DMS79 treated with DMSO at 0.1 percent for 48 hours (cell line): ENCODE results near the gene PTPRT.

Source experiments
- DNase-seq: peaks from one replicate; lab custom pipeline; 2025; lab: John Stamatoyannopoulos, UW

The PTPRT gene

GRCh38 chr20:42191140-42191860 lies 998.4 kb downstream of the PTPRT start:
- DNase-seq, result no peak

- no peak for DNase-seq
Measured at GRCh38 chr20:42190084-42190483, 999.6 kb downstream of the PTPRT start.

GRCh38 chr20:42186337-42186736 lies 1003.4 kb downstream of the PTPRT start:
- DNase-seq, result no peak

GRCh38 chr20:42183147-42183546 lies 1006.6 kb downstream of the PTPRT start:
- no peak for DNase-seq

GRCh38 chr20:42181064-42181463 lies 1008.6 kb downstream of the PTPRT start:
- DNase-seq, result no peak

- no peak for DNase-seq
Measured at GRCh38 chr20:42179768-42180167, 1009.9 kb downstream of the PTPRT start.

GRCh38 chr20:42173440-42173839 lies 1016.3 kb downstream of the PTPRT start:
- no peak for DNase-seq

- no peak for DNase-seq
Measured at GRCh38 chr20:42164121-42164890, 1025.4 kb downstream of the PTPRT start.

GRCh38 chr20:42161228-42161829 lies 1028.4 kb downstream of the PTPRT start:
- no peak for DNase-seq

- DNase-seq, result no peak
Measured at GRCh38 chr20:42159808-42160207, 1029.9 kb downstream of the PTPRT start.

GRCh38 chr20:42158272-42158671 lies 1031.4 kb downstream of the PTPRT start:
- no peak for DNase-seq

- no peak for DNase-seq
Measured at GRCh38 chr20:42155586-42155985, 1034.1 kb downstream of the PTPRT start.

- no peak for DNase-seq
Measured at GRCh38 chr20:42152575-42152974, 1037.1 kb downstream of the PTPRT start.

GRCh38 chr20:42150230-42150629 lies 1039.5 kb downstream of the PTPRT start:
- no peak for DNase-seq

GRCh38 chr20:42138729-42139128 lies 1051.0 kb downstream of the PTPRT start:
- no peak for DNase-seq

GRCh38 chr20:42134265-42135098 lies 1055.2 kb downstream of the PTPRT start:
- no peak for DNase-seq

- DNase-seq, result no peak
Measured at GRCh38 chr20:42130810-42131596, 1058.7 kb downstream of the PTPRT start.

- DNase-seq, result no peak
Measured at GRCh38 chr20:42125426-42125825, 1064.3 kb downstream of the PTPRT start.

GRCh38 chr20:42123981-42124473 lies 1065.7 kb downstream of the PTPRT start:
- DNase-seq, result no peak

- DNase-seq, result no peak
Measured at GRCh38 chr20:42118409-42119125, 1071.1 kb downstream of the PTPRT start.
